Esophagus (tissue), 2 donors: Measurements from ENCODE around the gene ZCCHC8. TPM values are rescaled to one million over a fixed set of nuclear protein-coding genes. Genes with fewer than 3 reads are reported as not detected.
"Not testable (repeated sequence)": the region's sequence is repeated elsewhere in the genome, so short reads cannot be mapped to it uniquely, and the experiment has no call there.

Source experiments
- H3K27ac ChIP-seq, 2 donors: one replicate each; pipeline ENCODE4 v1.5.1; 2013; ENCODE audit warnings: low read depth in 2 of 2, mild to moderate bottlenecking in 2 of 2, inconsistent platforms in 1 of 2, low read length in 1 of 2, moderate library complexity in 1 of 2
- H3K27me3 ChIP-seq, 2 donors: one replicate each; pipeline ENCODE4 v1.6.1; 2013; ENCODE audit warnings: low read length in 2 of 2, control low read depth in 1 of 2, mild to moderate bottlenecking in 1 of 2; ENCODE audit not compliant: insufficient read depth in 2 of 2, control insufficient read depth in 1 of 2
- H3K36me3 ChIP-seq, 2 donors: one replicate each; pipeline ENCODE4 v1.6.1; 2013; ENCODE audit warnings: low read length in 1 of 2; ENCODE audit not compliant: control insufficient read depth in 2 of 2, insufficient read depth in 2 of 2
- H3K4me1 ChIP-seq, 2 donors: one replicate each; pipeline ENCODE4 v1.6.1; 2013; ENCODE audit warnings: low read length in 1 of 2; ENCODE audit not compliant: control insufficient read depth in 2 of 2, insufficient read depth in 2 of 2
- H3K4me3 ChIP-seq, 2 donors: one replicate each; pipeline ENCODE4 v1.5.1; 2013; ENCODE audit warnings: low read length in 2 of 2, mild to moderate bottlenecking in 2 of 2, low read depth in 1 of 2, moderate library complexity in 1 of 2
- H3K9me3 ChIP-seq, 2 donors: one replicate each; pipeline ENCODE4 v1.6.1; 2013; ENCODE audit warnings: mild to moderate bottlenecking in 2 of 2, low read depth in 1 of 2, low read length in 1 of 2, moderate library complexity in 1 of 2; ENCODE audit not compliant: control insufficient read depth in 2 of 2, insufficient read depth in 1 of 2
- WGBS, 2 donors: extraction: QIAGEN DNeasy Blood & Tissue Kit; methylation state at CpG; one replicate each; pipeline ENCODE4 v1.1.7; 2013; 5-methylcytosine and 5-hydroxymethylcytosine counted together
- polyA plus RNA-seq, 2 donors: library from polyadenylated mRNA; stranded (reverse); fragments of 200-250 nt; gene quantifications; one replicate each; pipeline ENCODE4 v1.2.3, GENCODE V29; 2013
- donor health status: healthy with polysubstance abuse.
- donor health status: Bipolar disorder and iron deficiency.

The ZCCHC8 gene
- polyA plus RNA-seq, 2 donors: 15.4 to 27.6 TPM

- Histone ChIP-seq H3K4me3 (no peak overlapping the region), H3K4me1 (peaks cover 0 to 2% of the 10 kb centered on the region in 2 donors), H3K27ac (no peak overlapping the region), H3K27me3 (no peaks in the 10 kb centered on the region), H3K36me3 (no peaks in the 10 kb centered on the region), H3K9me3 (no peaks in the 10 kb centered on the region)
- WGBS, 2 donors: 89 to 91% methylated on average over 7 of the region's 7 CpGs
Observed at GRCh38 chr12:122460061-122460460, 40.7 kb downstream of the ZCCHC8 start.

GRCh38 chr12:122459211-122459610 lies 41.5 kb downstream of the ZCCHC8 start:
- Histone ChIP-seq H3K36me3 (no peaks in the 10 kb centered on the region), H3K4me1 (peaks cover 0 to 4% of the 10 kb centered on the region in 2 donors), H3K27me3 (no peaks in the 10 kb centered on the region), H3K4me3 (no peak overlapping the region), H3K27ac (peak overlapping the region in 1 of 2 donors; percentile 16), H3K9me3 (no peaks in the 10 kb centered on the region)
- WGBS, 2 donors: 90 to 97% methylated on average over 2 of the region's 2 CpGs

- H3K36me3 ChIP-seq: no peaks in the 10 kb centered on the region
- H3K4me3 ChIP-seq: no peak overlapping the region
- H3K27ac ChIP-seq: no peak overlapping the region
- H3K9me3 ChIP-seq: no peaks in the 10 kb centered on the region
- H3K27me3 ChIP-seq: no peaks in the 10 kb centered on the region
- H3K4me1 ChIP-seq: peaks cover 0 to 5% of the 10 kb centered on the region in 2 donors
- WGBS, 2 donors: 95 to 96% methylated on average over 17 of the region's 17 CpGs
Observed at GRCh38 chr12:122458105-122459035, 42.4 kb downstream of the ZCCHC8 start.

- no peaks in the 10 kb centered on the region for H3K36me3 ChIP-seq
- H3K27me3 ChIP-seq: no peaks in the 10 kb centered on the region
- H3K27ac ChIP-seq: no peak overlapping the region
- no peaks in the 10 kb centered on the region for H3K9me3 ChIP-seq
- WGBS, 2 donors: 59 to 75% methylated on average over 2 of the region's 2 CpGs
- H3K4me3 ChIP-seq: no peak overlapping the region
- peaks cover 0 to 5% of the 10 kb centered on the region in 2 donors for H3K4me1 ChIP-seq
Observed at GRCh38 chr12:122457627-122458026, 43.1 kb downstream of the ZCCHC8 start.

GRCh38 chr12:122454739-122455138 lies 46.0 kb downstream of the ZCCHC8 start:
- WGBS, 2 donors: 69% methylated on average over 6 of the region's 6 CpGs
- Histone ChIP-seq H3K4me1 (peaks cover 0 to 5% of the 10 kb centered on the region in 2 donors), H3K4me3 (no peak overlapping the region), H3K27ac (no peak overlapping the region), H3K27me3 (no peaks in the 10 kb centered on the region), H3K36me3 (no peaks in the 10 kb centered on the region), H3K9me3 (no peaks in the 10 kb centered on the region)

- Histone ChIP-seq H3K9me3 (no peaks in the 10 kb centered on the region), H3K27me3 (no peaks in the 10 kb centered on the region), H3K27ac (peak overlapping the region in 1 of 2 donors; percentile 58), H3K4me1 (peaks cover 0 to 5% of the 10 kb centered on the region in 2 donors), H3K4me3 (no peak overlapping the region), H3K36me3 (no peaks in the 10 kb centered on the region)
- WGBS, 2 donors: 70 to 78% methylated on average over 12 of the region's 12 CpGs
Observed at GRCh38 chr12:122454250-122454721, 46.4 kb downstream of the ZCCHC8 start.

GRCh38 chr12:122452701-122453285 lies 47.9 kb downstream of the ZCCHC8 start:
- 68% methylated on average over 11 of the region's 11 CpGs for WGBS, 2 donors
- peak overlapping the region; percentile 40 to 61 for H3K27ac ChIP-seq
- H3K9me3 ChIP-seq: no peaks in the 10 kb centered on the region
- H3K4me3 ChIP-seq: no peak overlapping the region
- peaks cover 0 to 5% of the 10 kb centered on the region in 2 donors for H3K4me1 ChIP-seq
- no peaks in the 10 kb centered on the region for H3K27me3 ChIP-seq
- H3K36me3 ChIP-seq: no peaks in the 10 kb centered on the region

GRCh38 chr12:122449317-122449716 lies 51.4 kb downstream of the ZCCHC8 start:
- no peaks in the 10 kb centered on the region for H3K36me3 ChIP-seq
- H3K27ac ChIP-seq: peak overlapping the region; percentile 38 to 73
- peaks cover 0 to 3% of the 10 kb centered on the region in 2 donors for H3K4me1 ChIP-seq
- no peak overlapping the region for H3K4me3 ChIP-seq
- WGBS, 2 donors: 73 to 86% methylated on average over 2 of the region's 2 CpGs
- H3K9me3 ChIP-seq: no peaks in the 10 kb centered on the region
- H3K27me3 ChIP-seq: no peaks in the 10 kb centered on the region

GRCh38 chr12:122447825-122448224 lies 52.9 kb downstream of the ZCCHC8 start:
- H3K36me3 ChIP-seq, H3K4me1 ChIP-seq, H3K4me3 ChIP-seq, H3K27me3 ChIP-seq, H3K9me3 ChIP-seq, H3K27ac ChIP-seq: not testable (repeated sequence)
- WGBS, 2 donors: 90 to 92% methylated on average over 3 of the region's 3 CpGs
